Measurements from ENCODE around the gene CBX2.

The CBX2 gene

GRCh38 chr17:79811011-79811867 is 33.3 kb downstream of the CBX2 start:
- TF ChIP-seq GATA3 (IDR thresholded peaks at IDR 0.05; ENCODE audit: low read depth, low read length): no peak
- TF ChIP-seq GATA2 (IDR thresholded peaks at IDR 0.05; ENCODE audit: low read depth, low read length): no peak

- no peak for TF ChIP-seq GATA2 (IDR thresholded peaks at IDR 0.05; ENCODE audit: low read depth, low read length)
- TF ChIP-seq GATA3 (IDR thresholded peaks at IDR 0.05; ENCODE audit: low read depth, low read length): no peak
Observed at GRCh38 chr17:79811868-79812352, 34.0 kb downstream of the CBX2 start.

- TF ChIP-seq GATA2 (IDR thresholded peaks at IDR 0.05; ENCODE audit: low read depth, low read length) (no peak), GATA3 (IDR thresholded peaks at IDR 0.05; ENCODE audit: low read depth, low read length) (no peak)
Observed at GRCh38 chr17:79812353-79813258, 34.7 kb downstream of the CBX2 start.

GRCh38 chr17:79813297-79814126 is 35.6 kb downstream of the CBX2 start:
- no peak for TF ChIP-seq GATA3 (IDR thresholded peaks at IDR 0.05; ENCODE audit: low read depth, low read length)
- no peak for TF ChIP-seq GATA2 (IDR thresholded peaks at IDR 0.05; ENCODE audit: low read depth, low read length)

- TF ChIP-seq GATA3 (IDR thresholded peaks at IDR 0.05; ENCODE audit: low read depth, low read length) (no peak), GATA2 (IDR thresholded peaks at IDR 0.05; ENCODE audit: low read depth, low read length) (no peak)
Observed at GRCh38 chr17:79814127-79814973, 36.4 kb downstream of the CBX2 start.

- TF ChIP-seq GATA2 (IDR thresholded peaks at IDR 0.05; ENCODE audit: low read depth, low read length) (no peak), GATA3 (IDR thresholded peaks at IDR 0.05; ENCODE audit: low read depth, low read length) (no peak)
Observed at GRCh38 chr17:79814974-79815835, 37.3 kb downstream of the CBX2 start.

GRCh38 chr17:79815836-79816461 is 38.0 kb downstream of the CBX2 start:
- TF ChIP-seq GATA2 (IDR thresholded peaks at IDR 0.05; ENCODE audit: low read depth, low read length) (no peak), GATA3 (IDR thresholded peaks at IDR 0.05; ENCODE audit: low read depth, low read length) (no peak)

GRCh38 chr17:79818026-79818758 is 40.2 kb downstream of the CBX2 start:
- TF ChIP-seq GATA3 (IDR thresholded peaks at IDR 0.05; ENCODE audit: low read depth, low read length) (no peak), GATA2 (IDR thresholded peaks at IDR 0.05; ENCODE audit: low read depth, low read length) (no peak)

- TF ChIP-seq GATA3 (IDR thresholded peaks at IDR 0.05; ENCODE audit: low read depth, low read length) (no peak), GATA2 (IDR thresholded peaks at IDR 0.05; ENCODE audit: low read depth, low read length) (no peak)
Observed at GRCh38 chr17:79819085-79819484, 41.1 kb downstream of the CBX2 start.

- TF ChIP-seq GATA2 (IDR thresholded peaks at IDR 0.05; ENCODE audit: low read depth, low read length) (no peak), GATA3 (IDR thresholded peaks at IDR 0.05; ENCODE audit: low read depth, low read length) (no peak)
Observed at GRCh38 chr17:79819534-79820276, 41.8 kb downstream of the CBX2 start.
